Measurements from ENCODE around the gene APOD. TPM values are rescaled to one million over a fixed set of nuclear protein-coding genes. Genes with fewer than 3 reads are reported as not detected.

Gene APOD
- total RNA-seq, 2 experiments from 2014 or later: not detected

DNA sequence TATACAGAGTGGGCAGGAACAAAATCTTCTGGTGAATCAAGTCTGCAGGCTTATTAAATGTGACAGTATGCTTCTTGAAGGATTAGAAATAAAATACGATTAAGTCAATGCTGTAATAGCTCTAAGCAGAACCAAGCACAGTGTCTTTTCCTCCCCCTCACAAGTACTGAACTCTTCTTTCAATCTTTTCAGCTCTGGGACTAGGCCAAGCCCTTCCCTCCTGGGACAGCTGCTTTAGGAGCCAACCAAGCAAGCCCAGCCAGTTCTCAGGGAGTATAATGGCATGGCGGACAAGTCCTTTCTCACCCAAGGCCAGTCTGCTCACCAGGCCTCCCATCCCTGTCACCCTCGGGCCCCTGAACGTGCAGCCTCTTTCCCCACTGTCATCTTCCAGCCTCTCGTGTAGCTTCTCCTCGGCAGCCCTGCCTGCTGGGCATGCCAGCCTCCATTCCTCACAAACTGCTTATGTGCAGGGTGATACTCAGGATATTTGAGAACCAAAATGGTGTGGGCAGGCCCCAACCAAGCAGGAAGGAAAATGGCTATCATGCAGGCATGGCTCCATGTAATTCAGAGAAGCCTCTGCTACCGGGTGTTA is 32.3 kb downstream of the APOD start:
- ChIA-PET CTCF (interaction anchor here (0.8 to 4.2 kb wide), 7 partner anchors 13 to 299 kb away, joined by 3 to 19 read pairs (median 5); partner anchors contain the start of genes APOD and XXYLT1), POLR2A (interaction anchor here (1.0 to 4.4 kb wide), 5 partner anchors 9 to 110 kb away, joined by 4 to 34 read pairs (median 5); partner anchors contain the start of gene PPP1R2)
- Mint-ChIP-seq H3K9me3 (no peaks in the 10 kb centered on the region), H3K36me3 (ENCODE audit: low read depth) (no peaks in the 10 kb centered on the region), H3K27me3 (no peaks in the 10 kb centered on the region), H3K4me1 (ENCODE audit: low read depth) (peaks cover 73% of the 10 kb centered on the region), H3K4me3 (no peak overlapping the region), H3K27ac (peak overlapping the region; percentile 93)
- no peak for DNase-seq
- intact Hi-C loops (cut with micrococcal nuclease): no loop called here
- no peak for ATAC-seq
- TF ChIP-seq, protein P1, sequence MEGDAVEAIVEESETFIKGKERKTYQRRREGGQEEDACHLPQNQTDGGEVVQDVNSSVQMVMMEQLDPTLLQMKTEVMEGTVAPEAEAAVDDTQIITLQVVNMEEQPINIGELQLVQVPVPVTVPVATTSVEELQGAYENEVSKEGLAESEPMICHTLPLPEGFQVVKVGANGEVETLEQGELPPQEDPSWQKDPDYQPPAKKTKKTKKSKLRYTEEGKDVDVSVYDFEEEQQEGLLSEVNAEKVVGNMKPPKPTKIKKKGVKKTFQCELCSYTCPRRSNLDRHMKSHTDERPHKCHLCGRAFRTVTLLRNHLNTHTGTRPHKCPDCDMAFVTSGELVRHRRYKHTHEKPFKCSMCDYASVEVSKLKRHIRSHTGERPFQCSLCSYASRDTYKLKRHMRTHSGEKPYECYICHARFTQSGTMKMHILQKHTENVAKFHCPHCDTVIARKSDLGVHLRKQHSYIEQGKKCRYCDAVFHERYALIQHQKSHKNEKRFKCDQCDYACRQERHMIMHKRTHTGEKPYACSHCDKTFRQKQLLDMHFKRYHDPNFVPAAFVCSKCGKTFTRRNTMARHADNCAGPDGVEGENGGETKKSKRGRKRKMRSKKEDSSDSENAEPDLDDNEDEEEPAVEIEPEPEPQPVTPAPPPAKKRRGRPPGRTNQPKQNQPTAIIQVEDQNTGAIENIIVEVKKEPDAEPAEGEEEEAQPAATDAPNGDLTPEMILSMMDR (IDR thresholded peaks at IDR 0.05): no peak

DNA sequence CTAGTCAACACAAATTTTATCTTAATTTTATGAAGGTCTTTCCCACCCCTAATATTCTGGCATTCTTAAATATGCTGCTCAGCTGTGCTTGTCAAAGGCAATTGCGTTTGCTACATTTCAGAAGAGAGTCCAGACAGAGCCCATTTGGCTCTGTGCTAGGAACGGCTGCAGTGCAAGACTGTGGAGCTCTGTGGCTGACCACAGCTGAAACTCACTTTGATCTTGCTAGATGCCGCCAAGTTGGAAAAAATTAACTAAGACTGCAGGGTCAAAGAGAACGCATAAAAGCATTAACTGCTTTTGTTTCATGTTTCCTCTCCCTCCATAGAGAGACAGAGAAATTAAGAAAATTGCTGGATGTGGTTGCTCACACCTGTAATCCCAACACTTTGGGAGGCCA is 33.0 kb downstream of the APOD start:
- H3K27ac Mint-ChIP-seq: peak overlapping the region; percentile 93
- no peaks in the 10 kb centered on the region for H3K27me3 Mint-ChIP-seq
- DNase-seq: peak; percentile 58
- H3K4me1 Mint-ChIP-seq (ENCODE audit: low read depth): peaks cover 75% of the 10 kb centered on the region
- peak overlapping the region; percentile 60 for H3K4me3 Mint-ChIP-seq
- TF ChIP-seq, protein P1 (IDR thresholded peaks at IDR 0.05): no peak
- no peaks in the 10 kb centered on the region for H3K9me3 Mint-ChIP-seq
- peak; percentile 34 for ATAC-seq
- intact Hi-C loops (cut with micrococcal nuclease): no loop called here
- CTCF ChIA-PET: interaction anchor here (0.8 to 4.2 kb wide), 8 partner anchors 8 to 300 kb away, joined by 3 to 19 read pairs (median 5); partner anchors contain the start of gene XXYLT1
- POLR2A ChIA-PET: interaction anchor here (0.6 to 4.4 kb wide), 7 partner anchors 9 to 280 kb away, joined by 3 to 34 read pairs (median 4); partner anchors contain the start of genes PPP1R2 and XXYLT1
- no peaks in the 10 kb centered on the region for H3K36me3 Mint-ChIP-seq (ENCODE audit: low read depth)

DNA sequence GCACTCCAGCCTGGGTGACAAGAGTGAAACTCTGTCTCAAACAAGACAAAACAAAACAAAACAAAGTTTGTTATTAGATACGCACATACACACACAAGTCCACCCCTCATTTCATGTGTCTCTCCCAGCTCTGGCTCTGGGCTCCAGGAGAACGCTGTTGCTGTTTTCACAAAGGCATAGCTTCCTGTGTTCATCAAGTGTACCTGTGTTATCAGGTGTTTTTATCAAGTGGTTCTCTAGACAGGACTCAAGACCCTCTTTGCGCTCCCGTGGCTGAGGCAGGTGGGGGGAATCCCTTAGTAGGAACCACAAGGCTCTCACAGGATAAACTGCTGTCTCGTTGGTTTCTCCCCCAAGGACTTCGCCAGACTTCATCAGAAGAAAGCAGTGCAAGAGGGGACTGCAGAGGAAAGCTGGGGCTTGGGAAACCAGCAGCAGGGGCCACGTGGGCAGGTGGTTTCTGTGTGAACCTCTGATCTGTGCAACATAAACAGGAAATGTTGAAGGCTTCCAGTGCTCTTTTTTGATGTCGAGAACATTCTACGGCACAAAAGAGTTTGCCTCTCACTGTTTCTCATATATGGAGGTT is 33.7 kb downstream of the APOD start:
- CTCF ChIA-PET: interaction anchor here (1.0 to 4.2 kb wide), 8 partner anchors 9 to 301 kb away, joined by 3 to 19 read pairs (median 5); partner anchors contain the start of gene XXYLT1

DNA sequence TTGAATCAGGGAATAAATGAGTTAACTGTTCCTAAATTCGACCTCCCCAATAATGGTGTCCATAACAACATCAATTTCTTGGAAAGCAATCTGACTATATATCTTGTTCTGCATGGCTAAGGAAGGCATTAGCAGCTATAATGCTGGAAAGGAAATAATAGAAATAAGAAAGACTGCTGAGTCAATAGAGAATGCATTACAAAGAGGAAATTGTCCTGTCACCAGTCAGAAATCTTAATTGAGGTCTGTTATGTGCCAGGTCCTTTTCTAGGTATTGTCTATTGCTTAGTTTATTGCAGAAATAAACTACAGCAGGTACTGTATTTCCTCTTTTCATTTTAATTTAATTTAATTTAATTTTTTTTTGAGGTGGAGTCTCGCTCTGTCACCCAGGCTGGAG is 34.8 kb downstream of the APOD start:
- no peaks in the 10 kb centered on the region for H3K9me3 Mint-ChIP-seq
- CTCF ChIA-PET: interaction anchor here (0.7 to 4.2 kb wide), 3 partner anchors 23 to 278 kb away, joined by 3 to 19 read pairs (median 3); partner anchors contain the start of gene XXYLT1
- intact Hi-C loops (cut with micrococcal nuclease): no loop called here
- TF ChIP-seq, protein P1 (IDR thresholded peaks at IDR 0.05): no peak
- DNase-seq (no peak), ATAC-seq (no peak)
- H3K4me1 Mint-ChIP-seq (ENCODE audit: low read depth): peaks cover 84% of the 10 kb centered on the region
- H3K4me3 Mint-ChIP-seq: no peak overlapping the region
- no peaks in the 10 kb centered on the region for H3K36me3 Mint-ChIP-seq (ENCODE audit: low read depth)
- no peaks in the 10 kb centered on the region for H3K27me3 Mint-ChIP-seq
- H3K27ac Mint-ChIP-seq: peak overlapping the region; percentile 14
- POLR2A ChIA-PET: interaction anchor here (0.7 to 4.4 kb wide), 3 partner anchors 8 to 14 kb away, joined by 3 to 34 read pairs (median 3); partner anchors contain the start of gene PPP1R2

More for the DNA sequence above, 33.7 kb downstream of the APOD start:
- Mint-ChIP-seq H3K9me3 (no peaks in the 10 kb centered on the region), H3K27ac (peak overlapping the region; percentile 93), H3K27me3 (no peaks in the 10 kb centered on the region), H3K4me3 (peak overlapping the region; percentile 60), H3K4me1 (ENCODE audit: low read depth) (peaks cover 74% of the 10 kb centered on the region), H3K36me3 (ENCODE audit: low read depth) (no peaks in the 10 kb centered on the region)
- DNase-seq: peak; percentile 90
- ATAC-seq: peak; percentile 75
- POLR2A ChIA-PET: interaction anchor here (0.6 to 4.4 kb wide), 7 partner anchors 9 to 279 kb away, joined by 3 to 34 read pairs (median 4); partner anchors contain the start of genes APOD, PPP1R2 and XXYLT1
- intact Hi-C loops (cut with micrococcal nuclease): no loop called here
- TF ChIP-seq, protein P1 (IDR thresholded peaks at IDR 0.05): no peak

Data from activated CD8-positive, alpha-beta T cell treated with anti-CD3 and anti-CD28 coated beads for 36 hours (primary cell).